Measurements from ENCODE around the gene ATP2A1.

GRCh38 chr16:28910086-28911031 is 32.1 kb downstream of the ATP2A1 start:
- TF ChIP-seq, protein P1, sequence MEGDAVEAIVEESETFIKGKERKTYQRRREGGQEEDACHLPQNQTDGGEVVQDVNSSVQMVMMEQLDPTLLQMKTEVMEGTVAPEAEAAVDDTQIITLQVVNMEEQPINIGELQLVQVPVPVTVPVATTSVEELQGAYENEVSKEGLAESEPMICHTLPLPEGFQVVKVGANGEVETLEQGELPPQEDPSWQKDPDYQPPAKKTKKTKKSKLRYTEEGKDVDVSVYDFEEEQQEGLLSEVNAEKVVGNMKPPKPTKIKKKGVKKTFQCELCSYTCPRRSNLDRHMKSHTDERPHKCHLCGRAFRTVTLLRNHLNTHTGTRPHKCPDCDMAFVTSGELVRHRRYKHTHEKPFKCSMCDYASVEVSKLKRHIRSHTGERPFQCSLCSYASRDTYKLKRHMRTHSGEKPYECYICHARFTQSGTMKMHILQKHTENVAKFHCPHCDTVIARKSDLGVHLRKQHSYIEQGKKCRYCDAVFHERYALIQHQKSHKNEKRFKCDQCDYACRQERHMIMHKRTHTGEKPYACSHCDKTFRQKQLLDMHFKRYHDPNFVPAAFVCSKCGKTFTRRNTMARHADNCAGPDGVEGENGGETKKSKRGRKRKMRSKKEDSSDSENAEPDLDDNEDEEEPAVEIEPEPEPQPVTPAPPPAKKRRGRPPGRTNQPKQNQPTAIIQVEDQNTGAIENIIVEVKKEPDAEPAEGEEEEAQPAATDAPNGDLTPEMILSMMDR (IDR thresholded peaks at IDR 0.05; ENCODE audit: borderline replicate concordance, extremely low read depth, low read length, poor library complexity, severe bottlenecking): no peak
- no peak for TF ChIP-seq EZH2 (IDR thresholded peaks at IDR 0.05; ENCODE audit: borderline replicate concordance, low read depth, low read length, severe bottlenecking)
